H54 (cell line): ENCODE results near the gene RPL19.
"Not testable (repeated sequence)": the region's sequence is repeated elsewhere in the genome, so short reads cannot be mapped to it uniquely, and the experiment has no call there.

ENCODE experiments used
- DNase-seq: peaks from one replicate; pipeline ENCODE4 v3.0.0; 2011; ENCODE audit warnings: low spot score, mixed read lengths; ENCODE audit not compliant: insufficient read length
- FAIRE-seq: peaks from 3 replicates; lab custom pipeline; 2011; peaks lifted over from hg19 to GRCh38; lab: Jason Lieb, UNC
- POLR2A ChIP-seq: IDR thresholded peaks from 2 replicates; pipeline ENCODE4 v1.6.1; 2011; ENCODE audit warnings: low read depth, mild to moderate bottlenecking, low read length

Gene RPL19

GRCh38 chr17:39244016-39244599, 44.0 kb downstream of the RPL19 start:
- no peak for TF ChIP-seq POLR2A
- DNase-seq, result no peak
- FAIRE-seq, result no peak

GRCh38 chr17:39244600-39245570, 44.8 kb downstream of the RPL19 start:
- TF ChIP-seq POLR2A, result no peak
- FAIRE-seq (no peak), DNase-seq (no peak)

GRCh38 chr17:39246274-39246673, 46.2 kb downstream of the RPL19 start:
- DNase-seq, result no peak
- FAIRE-seq, result no peak
- no peak for TF ChIP-seq POLR2A

- not testable (repeated sequence) for FAIRE-seq
Measured at GRCh38 chr17:39250076-39250475, 50.0 kb downstream of the RPL19 start.

GRCh38 chr17:39251997-39252396, 51.9 kb downstream of the RPL19 start:
- no peak for DNase-seq
- TF ChIP-seq POLR2A, result no peak
- no peak for FAIRE-seq

More at GRCh38 chr17:39250076-39250475, 50.0 kb downstream of the RPL19 start:
- DNase-seq, result not testable (repeated sequence)

GRCh38 chr17:39252788-39253460, 52.8 kb downstream of the RPL19 start:
- no peak for DNase-seq
- no peak for FAIRE-seq
- no peak for TF ChIP-seq POLR2A
